ENCODE data around the gene OR10A4.
"Not testable (repeated sequence)": the region's sequence is repeated elsewhere in the genome, so short reads cannot be mapped to it uniquely, and the experiment has no call there.

The OR10A4 gene

DNA sequence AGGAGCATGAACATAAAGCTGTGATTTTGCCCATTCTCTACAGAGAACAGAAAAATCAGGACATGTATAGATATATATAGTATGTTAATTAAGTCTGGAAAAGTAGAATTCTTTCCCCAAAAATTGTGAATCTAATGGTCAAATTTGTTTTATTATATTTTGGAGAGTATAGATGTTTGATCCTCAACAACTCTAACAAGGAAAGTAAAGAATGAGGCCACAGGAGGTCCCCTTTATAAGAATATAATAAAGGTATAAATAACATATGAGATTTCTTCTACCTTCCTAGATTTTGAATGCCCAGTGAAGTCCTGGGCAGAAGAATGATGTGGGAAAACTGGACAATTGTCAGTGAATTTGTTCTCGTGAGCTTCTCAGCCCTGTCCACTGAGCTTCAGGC is at the start of gene OR10A4:
TSS of gene OR10A4 (plus strand) at position 301 of the 400 bp plus-strand sequence. CDS start at position 324, 23 bp downstream.
- no peak for DNase-seq

- DNase-seq: no peak
Observed at GRCh38 chr11:6828103-6828502, 48.3 kb upstream of the OR10A4 start.

DNA sequence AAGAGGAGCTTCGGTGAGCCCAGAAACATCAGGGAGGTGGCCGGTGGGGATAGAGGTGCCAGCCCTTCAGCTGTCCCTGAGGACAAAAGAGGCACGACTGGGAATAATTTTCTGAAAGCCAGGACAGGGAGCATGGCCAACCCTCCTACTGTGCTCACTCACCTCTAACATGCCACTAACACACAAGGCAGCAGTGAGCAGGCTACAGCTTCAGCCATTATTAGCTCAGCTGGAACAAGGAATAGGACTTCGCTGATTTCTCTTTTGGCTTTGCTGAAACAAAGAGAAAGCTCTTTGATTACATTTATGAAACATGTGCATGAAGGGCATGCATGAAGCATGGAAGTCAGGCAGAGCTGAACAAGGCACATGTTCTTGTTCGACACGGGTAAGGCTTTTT is 43.1 kb upstream of the OR10A4 start:
- no peak for DNase-seq

DNA sequence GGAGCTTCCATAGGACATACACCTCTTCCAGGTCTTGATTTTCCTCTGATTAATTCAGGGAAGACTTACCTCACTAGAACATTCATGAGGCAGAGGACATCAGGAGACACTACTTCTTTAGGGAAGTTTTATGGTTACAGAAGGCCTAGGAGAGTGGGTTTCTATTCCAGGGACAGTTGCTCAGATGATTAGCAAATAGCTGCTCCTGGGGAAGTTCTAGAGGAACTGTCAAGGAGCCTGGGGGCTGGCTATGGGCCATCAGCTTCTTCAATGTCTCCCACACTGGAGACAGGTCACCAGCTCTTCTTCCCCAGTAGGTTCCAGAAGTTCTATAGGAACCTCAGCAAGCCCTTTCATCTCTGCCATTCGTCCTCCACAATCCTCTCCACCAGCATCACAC is 42.4 kb upstream of the OR10A4 start:
- DNase-seq: no peak

- no peak for DNase-seq
Observed at GRCh38 chr11:6841694-6842093, 34.7 kb upstream of the OR10A4 start.

- no peak for DNase-seq
Observed at GRCh38 chr11:6843670-6844069, 32.8 kb upstream of the OR10A4 start.

DNA sequence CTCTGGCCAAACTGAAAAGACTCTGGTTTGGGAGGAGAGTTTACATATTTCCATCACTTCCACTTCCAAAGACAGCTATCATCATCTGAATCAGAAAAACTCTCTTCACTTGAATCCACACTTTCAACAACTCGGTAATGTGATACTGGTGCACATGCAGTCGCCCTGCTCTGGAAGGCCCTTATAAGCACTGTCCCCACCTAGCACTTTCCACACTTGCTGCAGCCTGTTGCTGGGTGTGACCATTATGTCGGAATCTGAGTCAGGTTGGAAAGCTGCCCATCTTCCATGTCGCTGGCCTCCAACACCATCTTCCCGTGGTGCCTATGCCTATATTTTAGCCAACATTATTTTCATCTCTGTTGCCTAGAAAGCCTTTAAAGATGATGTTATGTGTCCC is 32.1 kb upstream of the OR10A4 start:
- no peak for DNase-seq

- DNase-seq: no peak
Observed at GRCh38 chr11:6845383-6845782, 31.0 kb upstream of the OR10A4 start, which contains the start of gene OR10A5. OR10A5 (plus strand) TSS chr11:6845683; CDS start chr11:6845683, 0 bp downstream.

DNA sequence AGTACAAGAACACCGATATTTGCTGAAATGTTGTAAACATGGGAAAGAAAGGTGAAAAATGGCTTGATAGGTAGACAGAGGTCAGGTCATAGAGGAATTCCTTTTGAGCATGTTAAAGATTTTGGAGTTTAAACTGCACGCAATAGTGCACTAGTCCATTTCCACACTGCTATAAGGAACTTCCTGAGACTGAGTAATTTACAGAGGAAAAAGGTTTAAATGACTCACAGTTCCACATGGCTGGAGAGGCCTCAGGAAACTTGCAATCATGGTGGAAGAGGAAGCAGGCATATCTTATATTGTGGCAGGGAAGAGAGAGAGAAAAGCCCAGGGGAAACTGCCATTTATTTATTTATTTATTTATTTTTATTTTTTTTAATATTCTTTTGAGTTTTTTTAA is 25.9 kb upstream of the OR10A4 start:
- no peak for DNase-seq

DNA sequence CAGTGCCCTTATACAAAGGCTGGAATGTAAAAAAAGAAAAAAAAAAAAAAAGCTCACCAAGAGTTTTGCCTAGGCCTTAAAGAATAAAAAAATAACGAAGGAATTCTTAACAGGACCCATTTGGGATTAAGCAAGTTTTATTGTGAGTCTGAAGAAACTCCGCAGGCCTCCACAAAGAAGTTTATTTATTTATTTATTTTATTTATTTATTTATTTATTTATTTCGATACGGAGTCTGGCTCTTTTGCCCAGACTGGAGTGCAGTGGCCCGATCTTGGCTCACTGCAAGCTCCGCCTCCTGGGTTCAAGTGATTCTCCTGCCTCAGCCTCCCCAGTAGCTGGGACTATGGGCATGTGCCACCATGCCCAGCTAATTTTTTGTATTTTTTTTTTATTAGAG is 21.6 kb upstream of the OR10A4 start:
- not testable (repeated sequence) for DNase-seq

GRCh38 chr11:6855971-6856541 is 20.4 kb upstream of the OR10A4 start:
- no peak for DNase-seq

DNA sequence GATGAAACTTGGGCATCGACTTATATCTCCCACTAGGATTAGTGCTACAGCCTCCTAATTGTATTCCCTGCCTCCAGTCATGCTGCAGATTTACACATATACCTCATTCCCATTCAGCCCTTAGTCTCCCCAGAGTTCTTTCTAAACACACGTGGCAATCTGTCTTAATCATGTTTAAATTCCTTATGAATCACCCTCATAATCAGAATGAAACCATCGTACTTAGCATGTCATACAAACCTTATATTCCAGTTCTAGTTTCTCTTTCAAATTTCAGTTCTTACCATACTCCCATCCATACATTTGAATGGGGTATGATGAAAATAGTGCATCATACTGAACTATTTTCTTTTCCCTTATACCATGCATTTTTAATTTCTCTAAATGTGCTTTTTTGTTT is 19.6 kb upstream of the OR10A4 start:
- no peak for DNase-seq

GRCh38 chr11:6862961-6863360 is 13.5 kb upstream of the OR10A4 start, which contains the start of gene OR10A2:
OR10A2 (plus strand) TSS chr11:6863057; CDS start chr11:6869755, 6,698 bp downstream.
- no peak for DNase-seq

DNA sequence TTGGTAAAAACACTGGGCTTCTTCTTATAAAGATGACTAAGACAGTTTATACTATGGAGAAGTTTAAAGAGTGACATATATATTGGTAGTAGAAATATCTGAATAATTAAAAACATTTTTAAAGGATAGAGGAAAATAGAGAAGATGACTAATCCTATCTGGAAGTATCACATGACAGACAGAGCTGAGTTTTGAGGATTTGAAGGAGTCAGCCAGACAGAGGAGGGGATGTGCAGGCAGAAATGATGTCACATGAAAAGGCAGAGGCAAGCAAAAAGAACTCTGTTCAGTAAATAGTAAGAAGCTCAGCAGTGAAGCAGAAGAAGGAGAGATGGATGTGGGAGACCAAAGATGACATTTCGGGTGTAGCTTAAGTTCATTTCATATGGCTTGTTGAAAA is 12.0 kb upstream of the OR10A4 start:
- DNase-seq: no peak

DNA sequence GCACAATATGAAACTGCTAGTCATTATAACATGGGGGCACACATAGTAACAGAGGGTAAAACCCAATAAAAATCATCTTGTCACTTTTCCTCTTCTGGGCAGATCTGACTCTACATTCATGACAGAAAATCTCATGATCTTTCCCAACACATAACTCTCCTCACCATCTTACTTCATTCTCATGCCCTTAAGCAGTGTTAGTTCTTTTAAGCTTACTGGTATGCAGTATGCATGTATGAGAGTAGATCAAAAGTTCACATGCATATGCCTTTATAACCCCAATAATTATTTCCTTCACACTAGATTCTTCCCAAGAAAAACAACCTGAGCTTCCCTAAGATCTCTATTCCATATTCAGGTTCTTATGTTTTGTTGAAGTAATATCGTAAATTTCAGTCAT is 5.1 kb upstream of the OR10A4 start:
- DNase-seq: no peak

- DNase-seq: no peak
Observed at GRCh38 chr11:6875761-6876160, 664 bp upstream of the OR10A4 start.

GRCh38 chr11:6876914-6877313 is 489 bp downstream of the OR10A4 start:
- no peak for DNase-seq

- DNase-seq: no peak
Observed at GRCh38 chr11:6882751-6883150, 6.3 kb downstream of the OR10A4 start.

GRCh38 chr11:6887711-6888110 is 11.3 kb downstream of the OR10A4 start:
- not testable (repeated sequence) for DNase-seq

- DNase-seq: no peak
Observed at GRCh38 chr11:6888830-6889229, 12.4 kb downstream of the OR10A4 start.

DNA sequence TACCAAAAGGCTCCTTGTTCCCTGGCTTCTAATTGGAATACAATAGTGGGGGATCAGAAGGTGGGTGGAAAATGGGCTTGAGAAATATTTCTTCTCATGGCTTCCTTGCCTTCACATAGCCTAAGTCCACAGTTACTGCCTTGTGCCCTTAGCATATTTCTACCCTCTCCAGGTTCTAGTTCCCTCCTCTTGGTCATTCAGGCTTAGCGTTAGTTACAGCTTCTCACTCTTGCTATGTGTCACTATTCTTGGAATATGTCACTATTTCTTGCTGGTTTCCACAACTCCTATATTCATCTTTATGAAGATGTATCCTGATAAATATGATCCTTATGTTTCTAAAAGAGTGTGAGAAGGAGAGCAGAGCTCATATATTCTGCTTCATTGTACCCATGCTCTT is 13.4 kb downstream of the OR10A4 start:
- no peak for DNase-seq

GRCh38 chr11:6892400-6892799 is 16.0 kb downstream of the OR10A4 start, which contains the start of gene OR2D2:
OR2D2 (minus strand) TSS chr11:6892500; CDS start chr11:6892500, 0 bp downstream.
- DNase-seq: no peak

- DNase-seq: no peak
Observed at GRCh38 chr11:6894097-6894496, 17.7 kb downstream of the OR10A4 start.

- DNase-seq: no peak
Observed at GRCh38 chr11:6895010-6895409, 18.6 kb downstream of the OR10A4 start.

DNA sequence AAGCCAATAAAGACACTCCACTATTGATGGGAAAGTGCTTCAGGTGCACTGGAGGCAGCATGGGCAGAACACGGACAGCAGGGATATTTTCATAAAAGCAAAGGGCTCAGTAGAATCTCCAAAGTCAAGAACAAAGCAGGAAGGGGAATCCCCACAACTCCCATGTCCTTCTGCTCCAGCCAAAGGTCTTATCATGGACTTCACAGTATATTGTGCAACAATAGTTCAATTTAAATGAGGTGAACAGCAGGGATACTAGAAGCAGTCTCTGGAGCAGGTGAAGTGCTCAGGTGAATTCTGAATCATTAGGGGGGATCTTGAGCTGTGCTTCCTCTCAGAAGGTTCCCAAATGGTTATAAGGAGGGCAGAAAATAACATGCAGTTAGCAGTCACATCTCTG is 22.5 kb downstream of the OR10A4 start:
- DNase-seq: no peak

Data from DMS 273 treated with DMSO at 0.1 percent for 48 hours (cell line).